Left lung (tissue), 10 donors: ENCODE measurements around the gene CCDC15. TPM values are rescaled to one million over a fixed set of nuclear protein-coding genes. Genes with fewer than 3 reads are reported as not detected.

Source experiments
- ATAC-seq: fragments of 200-7000 bp; cut with Tn5 transposase; one replicate; pipeline ENCODE4 v1.9.1; 2020; ENCODE audit warnings: moderate library complexity
- DNase-seq, 4 donors: peaks; one replicate each; pipeline ENCODE4 v3.0.0-alpha.2; 2013 to 2020
- H3K27ac ChIP-seq, 2 donors: fragments of 200-600 bp; sonication (generic) in 1 of 2; one replicate each; pipeline versions ENCODE4 v1.5.0 to v1.8.0; 2020 to 2021
- H3K27me3 ChIP-seq, 2 donors: fragments of 200-600 bp; sonication (generic) in 1 of 2; one replicate each; pipeline versions ENCODE4 v1.5.0 to v1.8.0; 2020 to 2021
- H3K36me3 ChIP-seq, 2 donors: fragments of 200-600 bp; sonication (generic) in 1 of 2; one replicate each; pipeline versions ENCODE4 v1.5.0 to v1.8.0; 2020 to 2021
- H3K4me1 ChIP-seq, 2 donors: fragments of 200-600 bp; one replicate each; pipeline ENCODE4 v1.8.0; 2021
- H3K4me3 ChIP-seq, 2 donors: fragments of 200-600 bp; sonication (generic) in 1 of 2; one replicate each; pipeline versions ENCODE4 v1.5.0 to v1.8.0; 2020 to 2021; ENCODE audit warnings: mild to moderate bottlenecking in 1 of 2
- H3K9me3 ChIP-seq, 2 donors: fragments of 200-600 bp; sonication (generic) in 1 of 2; one replicate each; pipeline versions ENCODE4 v1.5.0 to v1.8.0; 2020 to 2021
- CTCF ChIP-seq, 2 donors: fragments of 200-600 bp; sonication (generic) in 1 of 2; IDR thresholded peaks; one replicate each; pipeline versions ENCODE4 v1.5.0 to v1.8.0; 2021; ENCODE audit warnings: antibody characterized with exemption in 2 of 2
- intact Hi-C, 2 donors: fragments of 100-400 bp; cut with DNase I; formaldehyde crosslinking; loops; one replicate each; pipeline versions ENCODE4 v1.11.2 to v1.14.2; 2022
- polyA plus RNA-seq, 6 donors: library from polyadenylated mRNA; unstranded; fragments of 120-200 nt; gene quantifications; one replicate each; pipeline ENCODE4 v1.2.1, GENCODE V29; 2013; ENCODE audit not compliant: insufficient read length in 6 of 6
- total RNA-seq, 2 donors: library from RNA; stranded (reverse); fragmentation: NEBNext Ultra II Directional; extraction: Animal tissue kit (Norgen Biotek cat#: 25700); gene quantifications; one replicate each; pipeline ENCODE4 v1.2.1, GENCODE V29; 2021
- donor health status: DM: no; HTN: yes; CAD: no.
- donor health status: DM: no; HTN: no; CAD: no.

CCDC15 gene
- total and polyA plus RNA-seq, 8 donors, result 1.7 to 10.1 (median 6.4) TPM

- Histone ChIP-seq H3K36me3 (no peaks in the 10 kb centered on the region), H3K9me3 (no peaks in the 10 kb centered on the region), H3K27ac (no peak within 1 kb of the TSS), H3K27me3 (peaks cover 7 to 24% of the 10 kb centered on the region in 2 donors), H3K4me1 (peaks cover 0 to 11% of the 10 kb centered on the region in 2 donors), H3K4me3 (no peak within 1 kb of the TSS)
- DNase-seq (no peak), ATAC-seq (no peak)
- no peak for TF ChIP-seq CTCF (IDR thresholded peaks at IDR 0.05)
- intact Hi-C loops, result no loop called here
Observed at GRCh38 chr11:124918950-124919349, 35.1 kb upstream of the CCDC15 start, which contains the start of gene HEPN1. Gene HEPN1 (plus strand): TSS chr11:124919250.

- Histone ChIP-seq H3K9me3 (no peaks in the 10 kb centered on the region), H3K4me3 (no peak overlapping the region), H3K36me3 (no peaks in the 10 kb centered on the region), H3K4me1 (peaks cover 0 to 11% of the 10 kb centered on the region in 2 donors), H3K27me3 (peaks cover 7 to 24% of the 10 kb centered on the region in 2 donors), H3K27ac (no peak overlapping the region)
- intact Hi-C loops, result no loop called here
- ATAC-seq (no peak), DNase-seq (no peak)
- no peak for TF ChIP-seq CTCF (IDR thresholded peaks at IDR 0.05)
Observed at GRCh38 chr11:124919898-124920297, 34.1 kb upstream of the CCDC15 start.

- intact Hi-C loops, result no loop called here
- Histone ChIP-seq H3K9me3 (no peaks in the 10 kb centered on the region), H3K36me3 (no peaks in the 10 kb centered on the region), H3K4me3 (no peak overlapping the region), H3K27ac (no peak overlapping the region), H3K4me1 (peaks cover 0 to 11% of the 10 kb centered on the region in 2 donors), H3K27me3 (peaks cover 7 to 24% of the 10 kb centered on the region in 2 donors)
- DNase-seq (no peak), ATAC-seq (no peak)
- TF ChIP-seq CTCF (IDR thresholded peaks at IDR 0.05), result no peak
Observed at GRCh38 chr11:124920356-124920755, 33.6 kb upstream of the CCDC15 start.

- intact Hi-C loops, result no loop called here
- TF ChIP-seq CTCF (IDR thresholded peaks at IDR 0.05), result no peak
- Histone ChIP-seq H3K27me3 (peaks cover 7 to 24% of the 10 kb centered on the region in 2 donors), H3K9me3 (no peaks in the 10 kb centered on the region), H3K36me3 (no peaks in the 10 kb centered on the region), H3K4me1 (peaks cover 0 to 11% of the 10 kb centered on the region in 2 donors), H3K4me3 (peak overlapping the region; percentile 25 to 39), H3K27ac (peak overlapping the region; percentile 47 to 78)
- ATAC-seq, result peak; percentile 71
- peak; percentile 72 to 92 (median 85) for DNase-seq
Observed at GRCh38 chr11:124920870-124921609, 33.0 kb upstream of the CCDC15 start.

- peaks cover 7 to 24% of the 10 kb centered on the region in 2 donors for H3K27me3 ChIP-seq
- H3K36me3 ChIP-seq, result no peaks in the 10 kb centered on the region
- H3K4me1 ChIP-seq, result peaks cover 0 to 11% of the 10 kb centered on the region in 2 donors
- no peaks in the 10 kb centered on the region for H3K9me3 ChIP-seq
- no peak overlapping the region for H3K4me3 ChIP-seq
- ATAC-seq (no peak), DNase-seq (no peak)
- no peak overlapping the region for H3K27ac ChIP-seq
- intact Hi-C loops, result no loop called here
- TF ChIP-seq CTCF (IDR thresholded peaks at IDR 0.05), result no peak
Observed at GRCh38 chr11:124922831-124923230, 31.2 kb upstream of the CCDC15 start.
